Measurements from ENCODE around the gene TRPM3. TPM values are rescaled to one million over a fixed set of nuclear protein-coding genes. Genes with fewer than 3 reads are reported as not detected.

Gene TRPM3
- total RNA-seq, 1 experiment from 2014 or later: 5.4 TPM

- Mint-ChIP-seq H3K27ac (no peak overlapping the region), H3K36me3 (no peaks in the 10 kb centered on the region; the same call in 1 of the 2 replicates), H3K4me3 (no peak overlapping the region), H3K9me3 (no peaks in the 10 kb centered on the region), H3K27me3 (ENCODE audit: low read depth) (no peaks in the 10 kb centered on the region), H3K4me1 (peaks cover 8% of the 10 kb centered on the region)
- no peak for ATAC-seq
- TF ChIP-seq MAX (CRISPR knock-in tag; IDR thresholded peaks at IDR 0.05) (no peak), RORB (CRISPR knock-in tag; IDR thresholded peaks at IDR 0.05) (no peak), TP53 (CRISPR knock-in tag; IDR thresholded peaks at IDR 0.05) (no peak), PREB (CRISPR knock-in tag; IDR thresholded peaks at IDR 0.05; ENCODE audit: borderline replicate concordance) (no peak), ATF3 (CRISPR knock-in tag; conservative IDR thresholded peaks at IDR 0.05) (no peak)
- ChIA-PET POLR2A (no interaction called here), CTCF (interaction anchor here (0.6 kb wide), 1 partner anchor 194 kb away, joined by 3 read pairs; no protein-coding TSS in a partner anchor)
- DNase-seq (ENCODE audit: low spot score): no peak
These were observed 512.4 kb downstream of the TRPM3 start for GRCh38 chr9:70609011-70609410.

GRCh38 chr9:70607926-70608325, 513.5 kb downstream of the TRPM3 start:
- Mint-ChIP-seq H3K4me3 (no peak overlapping the region), H3K27me3 (ENCODE audit: low read depth) (no peaks in the 10 kb centered on the region), H3K36me3 (no peaks in the 10 kb centered on the region), H3K4me1 (peaks cover 11% of the 10 kb centered on the region), H3K27ac (no peak overlapping the region), H3K9me3 (no peaks in the 10 kb centered on the region)
- ChIA-PET CTCF (no interaction called here), POLR2A (no interaction called here)
- TF ChIP-seq ATF2 (CRISPR knock-in tag; IDR thresholded peaks at IDR 0.05; ENCODE audit: borderline replicate concordance, low read depth) (no peak), AR (CRISPR knock-in tag; IDR thresholded peaks at IDR 0.05) (no peak), MYBL2 (CRISPR knock-in tag; IDR thresholded peaks at IDR 0.05) (no peak), CTCF (IDR thresholded peaks at IDR 0.05) (no peak), E2F5 (CRISPR knock-in tag; IDR thresholded peaks at IDR 0.05) (no peak), NFYB (CRISPR knock-in tag; conservative IDR thresholded peaks at IDR 0.05; ENCODE audit: low read depth) (no peak), TEAD4 (CRISPR knock-in tag; IDR thresholded peaks at IDR 0.05) (no peak), ATF1 (CRISPR knock-in tag; IDR thresholded peaks at IDR 0.05) (no peak), NR1H2 (CRISPR knock-in tag; IDR thresholded peaks at IDR 0.05) (no peak), IRF2 (CRISPR knock-in tag; IDR thresholded peaks at IDR 0.05; ENCODE audit: borderline replicate concordance, low read depth) (no peak), HMGA2 (CRISPR knock-in tag; IDR thresholded peaks at IDR 0.05) (no peak), SOX15 (CRISPR knock-in tag; IDR thresholded peaks at IDR 0.05) (no peak), FOXK1 (CRISPR knock-in tag; IDR thresholded peaks at IDR 0.05) (no peak), RORB (CRISPR knock-in tag; IDR thresholded peaks at IDR 0.05) (no peak), GRHL2 (CRISPR knock-in tag; IDR thresholded peaks at IDR 0.05; ENCODE audit: insufficient replicate concordance, severe bottlenecking) (no peak), ZSCAN18 (CRISPR knock-in tag; IDR thresholded peaks at IDR 0.05) (no peak), SMAD4 (CRISPR knock-in tag; IDR thresholded peaks at IDR 0.05) (no peak)
- ATAC-seq (no peak), DNase-seq (ENCODE audit: low spot score) (no peak)

Measured in WTC11 (cell line).